Retinal pigment epithelial cell (primary cell): ENCODE results near the gene IRS4.

Experiments
- DNase-seq: peaks from one replicate; pipeline ENCODE4 v3.0.0-alpha.2; 2010; ENCODE audit warnings: low read depth
- H3K4me3 ChIP-seq: 2 replicates; pipeline ENCODE4 v1.5.1; 2011; ENCODE audit warnings: mild to moderate bottlenecking, low read length, control low read depth, moderate library complexity
- TF ChIP-seq, protein P1 (sequence below): conservative IDR thresholded peaks from 2 replicates; pipeline ENCODE4 v1.5.1; 2011; ENCODE audit warnings: low read depth, low read length, control low read depth, inconsistent platforms

IRS4 gene

DNA sequence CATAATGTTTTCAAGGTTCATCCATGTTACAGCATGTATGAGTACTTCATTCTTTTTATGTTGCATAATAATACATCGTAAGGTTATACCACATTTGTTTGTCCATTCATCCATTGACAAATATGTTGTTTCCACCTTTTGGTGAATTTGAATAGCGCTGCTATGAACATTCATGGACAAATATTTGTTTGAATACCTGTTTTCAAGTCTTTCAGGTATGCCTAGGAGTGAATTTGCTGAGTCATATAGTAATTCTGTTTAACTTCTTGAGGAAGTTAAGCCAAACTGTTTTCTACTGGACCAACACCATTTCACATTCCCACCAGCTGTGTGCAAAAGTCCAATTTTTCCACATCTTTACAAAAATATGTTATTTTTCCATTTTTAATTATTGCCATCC is 31.5 kb downstream of the IRS4 start:
- no peak for DNase-seq
- TF ChIP-seq, protein P1, sequence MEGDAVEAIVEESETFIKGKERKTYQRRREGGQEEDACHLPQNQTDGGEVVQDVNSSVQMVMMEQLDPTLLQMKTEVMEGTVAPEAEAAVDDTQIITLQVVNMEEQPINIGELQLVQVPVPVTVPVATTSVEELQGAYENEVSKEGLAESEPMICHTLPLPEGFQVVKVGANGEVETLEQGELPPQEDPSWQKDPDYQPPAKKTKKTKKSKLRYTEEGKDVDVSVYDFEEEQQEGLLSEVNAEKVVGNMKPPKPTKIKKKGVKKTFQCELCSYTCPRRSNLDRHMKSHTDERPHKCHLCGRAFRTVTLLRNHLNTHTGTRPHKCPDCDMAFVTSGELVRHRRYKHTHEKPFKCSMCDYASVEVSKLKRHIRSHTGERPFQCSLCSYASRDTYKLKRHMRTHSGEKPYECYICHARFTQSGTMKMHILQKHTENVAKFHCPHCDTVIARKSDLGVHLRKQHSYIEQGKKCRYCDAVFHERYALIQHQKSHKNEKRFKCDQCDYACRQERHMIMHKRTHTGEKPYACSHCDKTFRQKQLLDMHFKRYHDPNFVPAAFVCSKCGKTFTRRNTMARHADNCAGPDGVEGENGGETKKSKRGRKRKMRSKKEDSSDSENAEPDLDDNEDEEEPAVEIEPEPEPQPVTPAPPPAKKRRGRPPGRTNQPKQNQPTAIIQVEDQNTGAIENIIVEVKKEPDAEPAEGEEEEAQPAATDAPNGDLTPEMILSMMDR, result no peak
- H3K4me3 ChIP-seq, result no peak overlapping the region

DNA sequence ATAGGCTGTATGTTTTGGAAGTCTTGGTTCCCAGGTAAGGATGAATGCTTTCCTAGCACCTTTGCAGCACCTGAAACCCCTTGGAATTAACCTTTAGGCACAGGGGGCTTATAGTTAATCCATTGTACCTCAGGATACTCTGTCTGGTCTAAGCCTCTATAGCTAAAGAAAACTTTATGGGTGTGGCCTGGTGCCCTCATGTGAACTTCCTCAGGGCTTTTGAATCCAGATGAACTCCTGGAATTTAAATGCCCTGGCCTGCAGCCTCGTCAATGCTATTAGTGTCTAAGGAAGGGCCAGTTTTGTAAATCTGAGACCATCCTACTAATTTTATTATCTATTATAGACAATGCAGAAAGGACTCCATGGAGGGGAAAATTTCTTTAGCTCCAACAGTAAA is 33.8 kb downstream of the IRS4 start:
- TF ChIP-seq, protein P1, result no peak
- no peak overlapping the region for H3K4me3 ChIP-seq
- no peak for DNase-seq

DNA sequence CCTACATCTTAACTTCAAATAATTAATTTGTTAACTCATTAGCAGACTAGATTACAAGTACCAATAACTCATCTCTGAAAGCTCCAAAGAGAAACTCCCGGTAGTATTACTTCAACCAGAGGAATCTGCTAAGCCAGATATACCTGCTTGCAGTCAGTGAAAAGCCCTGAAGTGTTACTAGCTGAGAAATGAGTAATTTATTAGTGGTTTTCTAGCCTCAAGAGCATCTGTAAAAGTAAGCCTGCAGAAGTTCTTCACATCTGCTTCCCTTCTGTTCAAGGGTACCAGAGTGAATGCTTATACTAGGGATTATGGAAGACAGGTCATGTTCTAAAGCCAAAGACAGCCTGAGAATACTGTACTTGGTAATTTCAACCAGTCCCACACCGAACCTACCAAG is 34.7 kb downstream of the IRS4 start:
- TF ChIP-seq, protein P1, result no peak
- H3K4me3 ChIP-seq, result no peak overlapping the region
- DNase-seq, result no peak

DNA sequence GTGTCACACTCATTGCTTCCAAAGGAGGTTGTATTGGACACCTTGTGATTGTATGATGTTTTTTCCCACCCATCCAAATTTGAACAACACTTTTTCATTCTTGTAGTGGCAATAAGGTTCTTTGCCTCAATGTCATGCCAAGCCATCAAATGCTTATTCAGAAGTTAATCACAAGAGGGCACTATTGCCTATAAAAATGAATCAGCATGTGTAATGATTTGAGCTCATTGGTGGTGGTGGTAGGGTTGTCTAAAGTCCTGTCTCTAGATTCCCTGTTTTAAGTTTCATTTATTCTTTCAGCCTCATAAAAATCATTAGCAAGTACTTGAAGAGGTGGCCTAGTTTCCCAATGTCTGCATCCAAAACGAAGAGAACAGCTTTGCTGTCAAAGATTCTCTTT is 37.0 kb downstream of the IRS4 start:
- no peak overlapping the region for H3K4me3 ChIP-seq
- TF ChIP-seq, protein P1, result peak; percentile 45
- DNase-seq, result no peak

DNA sequence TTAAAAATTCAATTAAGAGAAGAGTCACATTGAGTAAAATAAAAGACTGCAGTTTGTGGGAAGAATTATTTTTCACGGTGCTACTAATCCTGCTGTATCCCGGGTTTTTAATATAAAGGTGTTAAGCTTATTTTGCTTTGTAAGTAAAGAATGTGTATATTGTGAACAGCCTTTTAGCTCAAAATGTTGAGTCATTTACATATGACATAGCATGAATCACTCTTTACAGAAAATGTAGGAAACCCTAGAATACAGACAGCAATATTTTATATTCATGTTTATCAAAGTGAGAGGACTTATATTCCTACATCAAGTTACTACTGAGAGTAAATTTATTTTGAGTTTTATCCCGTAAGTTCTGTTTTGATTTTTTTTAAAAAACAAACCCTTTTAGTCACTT is 39.7 kb downstream of the IRS4 start:
- TF ChIP-seq, protein P1, result no peak
- H3K4me3 ChIP-seq, result no peak overlapping the region
- DNase-seq, result no peak
